NOMO-1 treated with dmso at 0.1 percent for 144 hours (cell line): ENCODE measurements around the gene INPPL1.

Experiments used
- DNase-seq: peaks from one replicate; lab custom pipeline; 2025; ENCODE audit not compliant: unreplicated experiment; lab: John Stamatoyannopoulos, UW

INPPL1 gene

DNA sequence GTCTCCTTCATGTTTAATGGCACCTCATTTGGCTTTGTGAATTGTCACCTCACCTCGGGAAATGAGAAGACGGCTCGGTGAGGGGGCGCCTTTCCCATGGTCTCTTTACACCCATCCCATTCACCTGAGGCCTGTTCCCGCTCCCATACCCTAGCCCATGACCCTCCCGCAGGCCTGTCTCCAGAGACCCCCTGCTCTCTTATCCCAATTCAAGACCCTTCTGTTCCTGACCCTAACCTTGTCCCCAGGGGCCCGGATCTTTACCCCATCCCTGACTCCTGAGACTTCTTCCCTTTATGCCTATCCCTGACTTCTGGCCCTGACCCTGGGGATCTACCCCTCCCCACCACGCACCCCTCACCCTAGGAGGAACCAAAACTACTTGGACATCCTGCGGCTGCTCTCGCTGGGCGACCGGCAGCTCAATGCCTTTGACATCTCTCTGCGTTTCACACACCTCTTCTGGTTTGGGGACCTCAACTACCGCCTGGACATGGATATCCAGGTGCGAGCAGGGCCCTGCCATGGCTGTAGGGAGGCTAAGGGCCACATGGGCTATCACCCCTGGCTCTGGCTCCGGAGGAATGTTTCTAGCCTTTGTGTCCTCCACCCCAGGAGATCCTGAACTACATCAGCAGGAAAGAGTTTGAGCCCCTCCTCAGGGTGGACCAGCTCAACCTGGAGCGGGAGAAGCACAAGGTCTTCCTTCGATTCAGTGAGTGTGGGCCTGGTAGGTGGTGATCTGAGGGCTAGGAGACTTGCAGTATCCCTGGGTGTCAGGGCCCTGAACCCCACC lies 7.9 kb downstream of the INPPL1 start:
- DNase-seq: no peak

- DNase-seq: no peak
Measured at GRCh38 chr11:72233056-72233772, 8.6 kb downstream of the INPPL1 start.

DNA sequence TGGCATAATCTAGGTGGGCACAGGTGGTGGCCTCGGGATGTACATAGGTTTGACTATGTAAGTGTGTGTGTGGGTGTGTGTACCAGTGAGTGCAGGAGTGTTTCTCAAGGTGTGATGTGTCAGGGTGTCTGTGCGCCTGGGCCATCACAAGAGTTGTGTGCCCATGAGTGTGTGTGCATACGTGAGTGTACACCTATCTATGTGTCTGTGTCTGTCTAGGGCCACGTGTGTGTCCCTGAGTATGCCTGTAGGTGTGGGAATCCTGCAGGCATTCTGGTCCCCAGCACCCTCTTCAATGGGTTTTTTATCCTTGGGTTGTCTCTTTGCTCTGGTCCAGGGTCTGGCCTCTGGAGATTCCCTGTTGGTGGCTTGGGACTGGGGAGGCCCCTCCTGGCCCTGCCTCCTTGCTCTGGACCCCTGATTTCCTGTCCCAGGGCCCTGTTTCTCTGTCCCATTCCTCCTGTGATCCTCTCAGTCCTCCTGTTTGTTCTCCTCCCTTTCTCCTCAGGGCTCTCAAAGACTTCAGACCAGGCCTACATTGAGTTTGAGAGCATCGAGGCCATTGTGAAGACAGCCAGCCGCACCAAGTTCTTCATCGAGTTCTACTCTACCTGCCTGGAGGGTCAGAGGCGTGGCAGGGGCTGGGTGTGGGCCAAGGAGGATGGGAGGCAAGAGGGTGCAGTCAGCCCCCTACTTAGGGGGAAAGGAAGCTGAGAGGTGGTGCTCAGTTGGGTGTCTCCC lies 9.4 kb downstream of the INPPL1 start:
- DNase-seq: no peak

DNA sequence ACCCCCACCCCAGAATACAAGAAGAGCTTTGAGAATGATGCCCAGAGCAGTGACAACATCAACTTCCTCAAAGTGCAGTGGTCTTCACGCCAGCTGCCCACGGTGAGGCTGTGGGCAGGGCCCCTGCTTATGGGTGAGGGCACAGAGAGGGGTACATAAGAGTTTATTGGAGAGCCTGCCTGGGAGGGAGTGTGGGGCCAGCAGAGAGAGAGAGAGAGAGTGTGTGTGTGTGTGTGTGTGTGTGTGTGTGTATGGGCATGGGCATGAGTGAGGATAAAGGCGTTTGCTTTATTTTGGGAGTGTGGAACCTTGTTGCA lies 9.9 kb downstream of the INPPL1 start:
- DNase-seq: no peak

DNA sequence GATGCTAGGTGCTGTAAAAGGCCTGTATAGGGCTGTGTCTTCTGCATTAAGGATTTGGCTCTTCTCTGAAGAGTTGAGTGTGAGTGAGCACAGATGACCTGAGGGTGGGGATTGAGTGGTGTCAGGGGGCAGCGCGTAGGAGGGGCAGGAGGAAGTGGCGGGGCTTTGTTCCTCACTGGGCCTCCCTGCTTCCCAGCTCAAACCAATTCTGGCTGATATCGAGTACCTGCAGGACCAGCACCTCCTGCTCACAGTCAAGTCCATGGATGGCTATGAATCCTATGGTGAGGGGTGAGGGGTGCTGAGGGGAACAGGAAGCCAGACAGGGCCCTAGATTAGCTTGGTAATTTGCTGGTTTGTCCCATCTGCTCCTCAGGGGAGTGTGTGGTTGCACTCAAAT lies 10.4 kb downstream of the INPPL1 start:
- no peak for DNase-seq

DNA sequence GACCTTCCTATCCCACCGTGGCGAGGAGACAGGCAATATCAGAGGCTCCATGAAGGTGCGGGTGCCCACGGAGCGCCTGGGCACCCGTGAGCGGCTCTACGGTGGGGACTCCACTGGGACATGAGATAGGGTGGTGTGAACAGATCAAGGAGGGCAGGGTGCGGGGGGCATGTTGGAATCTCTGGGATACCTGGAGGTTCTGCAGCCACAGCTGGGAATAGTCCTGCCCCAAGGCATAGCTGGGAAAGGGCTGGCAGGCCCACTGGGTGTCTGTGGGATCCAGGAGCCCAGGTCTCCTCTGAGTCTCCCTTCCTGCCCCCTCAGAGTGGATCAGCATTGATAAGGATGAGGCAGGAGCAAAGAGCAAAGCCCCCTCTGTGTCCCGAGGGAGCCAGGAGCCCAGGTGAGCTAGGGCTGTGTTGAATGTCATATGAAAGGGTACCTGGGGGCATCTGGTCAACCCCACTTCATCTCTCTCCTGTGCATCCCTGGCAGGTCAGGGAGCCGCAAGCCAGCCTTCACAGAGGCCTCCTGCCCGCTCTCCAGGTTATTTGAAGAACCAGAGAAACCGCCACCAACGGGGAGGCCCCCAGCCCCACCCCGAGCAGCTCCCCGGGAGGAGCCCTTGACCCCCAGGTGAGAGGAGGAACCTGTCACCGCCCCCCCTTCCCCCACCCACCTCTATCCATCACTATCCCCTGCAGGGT lies 10.9 kb downstream of the INPPL1 start:
- no peak for DNase-seq

DNA sequence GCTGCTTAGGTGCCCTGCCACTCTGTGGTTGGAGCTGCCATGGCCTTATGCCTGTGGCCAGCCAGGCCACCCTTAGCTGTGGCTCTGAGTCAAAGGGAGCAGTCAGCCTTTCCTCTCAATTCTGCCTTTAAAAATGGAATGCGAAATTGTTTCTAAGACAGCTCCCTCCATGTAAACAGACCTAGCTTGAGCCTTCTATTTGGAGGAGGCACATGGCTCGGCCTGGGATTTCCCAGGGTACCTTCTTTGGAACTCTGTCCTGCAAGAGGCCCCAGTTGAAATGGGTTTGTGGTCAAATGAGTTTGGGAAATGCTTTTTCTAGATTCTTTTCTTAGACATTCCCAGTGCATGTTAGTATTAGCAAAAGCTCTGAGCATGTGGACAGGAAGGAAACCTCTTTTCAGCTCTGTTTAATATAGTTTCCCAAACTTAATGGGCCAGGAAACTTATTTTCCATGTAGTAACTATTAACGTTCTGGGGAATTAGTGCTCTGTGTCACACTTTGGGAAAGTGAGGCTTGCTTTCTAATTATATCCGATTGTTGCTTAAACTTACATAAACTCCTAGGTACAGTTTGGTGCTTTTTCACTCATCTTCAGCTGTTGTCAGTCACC lies 11.6 kb downstream of the INPPL1 start:
- no peak for DNase-seq

DNA sequence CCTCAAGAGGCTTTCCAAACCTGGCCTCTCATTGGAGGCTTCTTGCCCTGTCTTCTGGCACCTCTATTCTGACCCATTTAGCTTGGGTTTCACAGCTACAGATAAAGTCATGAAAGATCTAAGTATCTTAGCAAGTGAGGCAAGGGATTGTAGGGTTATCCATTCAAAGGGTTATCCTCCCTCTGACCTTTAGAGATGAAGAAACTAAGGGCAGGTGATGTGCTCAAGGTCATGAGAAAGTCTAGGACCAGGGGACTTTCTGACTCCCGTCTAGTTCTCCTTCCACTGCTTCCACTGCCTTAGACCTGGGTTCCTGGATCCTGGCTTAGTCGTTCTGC lies 12.2 kb downstream of the INPPL1 start:
- DNase-seq: no peak

GRCh38 chr11:72237112-72237931 lies 12.8 kb downstream of the INPPL1 start:
- no peak for DNase-seq

DNA sequence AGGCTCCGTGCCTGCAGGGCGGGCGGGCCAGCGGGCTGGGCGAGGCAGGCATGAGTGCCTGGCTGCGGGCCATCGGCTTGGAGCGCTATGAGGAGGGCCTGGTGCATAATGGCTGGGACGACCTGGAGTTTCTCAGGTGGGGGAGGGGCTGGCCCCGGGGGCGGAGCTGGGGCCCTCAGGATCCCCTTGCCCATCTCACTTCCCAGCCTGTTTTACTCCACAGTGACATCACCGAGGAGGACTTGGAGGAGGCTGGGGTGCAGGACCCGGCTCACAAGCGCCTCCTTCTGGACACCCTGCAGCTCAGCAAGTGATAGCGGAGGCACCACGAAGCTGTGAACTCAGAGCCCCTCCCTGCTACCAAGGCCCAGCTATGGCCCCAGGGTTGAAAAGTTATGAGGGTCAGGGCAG lies 13.5 kb downstream of the INPPL1 start:
- DNase-seq: peak; percentile 25

- no peak for DNase-seq
Measured at GRCh38 chr11:72238492-72239312, 14.1 kb downstream of the INPPL1 start.

DNA sequence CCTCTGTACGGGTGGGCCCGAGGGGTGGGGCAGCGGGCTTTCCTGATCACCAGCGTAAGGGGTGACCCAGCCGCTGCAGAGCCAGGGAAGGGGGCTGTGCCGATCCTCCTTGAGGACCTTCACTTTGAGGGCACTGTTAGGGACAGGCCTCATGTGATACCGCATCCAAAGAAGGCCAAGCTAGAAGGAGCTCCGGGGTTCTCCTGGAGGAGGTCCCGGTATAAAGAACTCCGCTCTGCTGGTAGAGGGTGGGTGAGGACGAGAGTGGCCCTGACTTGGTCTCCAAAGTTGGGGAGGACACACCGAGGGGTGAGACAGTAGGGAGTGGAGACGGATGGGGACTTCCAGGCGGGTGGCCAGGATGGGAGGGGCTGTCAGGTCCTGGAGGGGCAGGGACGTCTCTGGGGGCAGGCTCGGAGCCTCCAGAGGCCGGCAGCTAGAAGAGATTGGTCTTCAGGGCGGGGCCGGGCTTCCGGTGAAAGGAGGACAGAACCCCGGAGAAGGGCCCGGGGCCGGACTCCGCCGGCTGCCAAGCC lies 14.8 kb downstream of the INPPL1 start:
- DNase-seq: peak; percentile 22

DNA sequence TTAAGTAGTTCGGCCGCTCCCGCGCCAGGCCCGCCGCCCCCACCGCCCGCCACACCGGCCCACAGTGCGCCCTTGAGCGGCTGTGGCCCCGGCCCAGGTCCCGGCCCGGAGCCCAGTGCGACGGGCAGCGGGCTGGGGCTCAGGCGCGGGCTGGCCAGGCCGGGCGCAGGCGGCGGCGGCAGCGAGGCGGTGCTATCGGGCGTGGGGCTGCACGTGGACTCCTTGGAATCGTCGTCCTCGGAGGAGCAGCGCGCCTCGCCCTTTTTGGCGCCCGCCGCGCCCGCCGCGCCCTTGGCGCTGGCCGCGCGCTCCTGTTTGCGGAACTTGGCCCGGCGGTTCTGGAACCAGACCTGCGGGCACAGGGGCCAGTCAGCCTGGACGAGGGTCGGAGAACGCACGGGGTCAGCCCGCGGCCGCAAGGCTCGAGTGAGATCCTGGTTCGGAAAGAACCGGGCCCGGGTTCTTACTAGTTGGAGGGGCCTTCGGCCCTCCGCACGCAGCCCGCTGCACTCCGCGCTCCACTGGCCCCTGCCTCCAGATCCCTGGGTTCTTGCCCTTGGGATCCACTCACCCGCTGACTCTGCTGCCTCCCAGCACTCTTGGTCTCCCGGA lies 15.4 kb downstream of the INPPL1 start:
- DNase-seq: no peak

DNA sequence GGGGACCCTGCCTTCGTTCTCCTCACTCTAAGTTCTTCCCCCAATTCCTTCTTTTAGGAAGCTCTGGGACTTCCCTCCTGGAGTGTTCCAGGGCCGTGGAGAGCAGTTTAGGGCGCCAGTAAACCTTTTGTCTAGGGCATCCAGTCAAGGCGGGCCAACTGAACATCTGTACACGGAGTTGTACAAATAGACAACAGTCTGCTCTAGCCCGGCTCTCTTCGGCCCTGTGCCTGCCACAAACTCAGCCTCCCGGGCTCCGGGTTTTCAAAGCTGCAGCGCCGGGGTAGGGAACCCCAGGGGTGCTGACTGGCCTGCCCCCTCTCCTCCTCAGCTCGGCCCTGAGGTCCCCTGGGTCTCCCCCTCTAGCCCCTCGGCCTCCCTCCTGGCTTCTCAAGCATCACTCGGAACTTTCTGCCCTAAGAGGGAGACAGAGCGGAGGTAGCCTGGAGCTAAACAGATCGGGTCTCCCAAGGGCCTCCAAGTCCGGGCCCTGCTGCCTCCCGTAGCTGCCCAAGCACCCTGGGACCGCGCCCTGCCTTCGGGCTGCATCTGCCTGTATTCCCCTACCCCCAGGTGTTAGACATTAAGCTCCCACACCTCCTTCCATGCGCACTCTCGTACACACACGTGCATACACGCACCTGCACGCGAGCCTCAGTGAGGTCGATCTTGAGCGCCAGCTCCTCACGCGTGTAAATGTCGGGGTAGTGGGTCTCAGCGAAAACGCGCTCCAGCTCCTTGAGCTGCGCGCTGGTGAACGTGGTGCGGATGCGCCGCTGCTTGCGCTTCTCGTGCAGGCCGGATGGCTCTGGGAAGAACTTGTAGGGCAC lies 16.1 kb downstream of the INPPL1 start:
- DNase-seq: no peak

DNA sequence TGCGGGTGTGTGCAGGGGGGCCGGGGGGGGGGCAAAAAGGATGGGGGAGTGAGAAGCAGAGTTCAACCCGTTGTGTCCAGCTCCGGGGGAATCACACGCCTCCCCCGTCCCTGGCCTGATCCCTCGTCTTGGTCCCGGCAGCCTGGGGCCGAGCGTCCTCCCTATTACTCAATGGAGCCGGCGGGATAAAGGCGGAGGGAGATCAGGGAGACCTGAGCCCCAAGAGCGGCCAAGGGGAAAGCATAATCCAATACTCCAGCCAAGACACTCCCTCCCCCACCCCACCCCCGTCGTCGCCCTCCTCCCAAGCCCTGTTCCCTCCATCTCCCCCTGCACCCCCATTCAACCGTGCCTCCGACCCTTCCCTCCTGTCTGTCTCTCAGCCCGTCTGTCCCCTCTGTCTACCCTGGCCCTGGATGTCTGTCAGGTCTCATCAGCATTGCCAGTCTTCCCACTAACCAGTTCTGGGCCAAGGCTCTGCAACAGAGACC lies 16.8 kb downstream of the INPPL1 start:
- DNase-seq: no peak

GRCh38 chr11:72242141-72242540 lies 17.6 kb downstream of the INPPL1 start:
- DNase-seq: no peak

DNA sequence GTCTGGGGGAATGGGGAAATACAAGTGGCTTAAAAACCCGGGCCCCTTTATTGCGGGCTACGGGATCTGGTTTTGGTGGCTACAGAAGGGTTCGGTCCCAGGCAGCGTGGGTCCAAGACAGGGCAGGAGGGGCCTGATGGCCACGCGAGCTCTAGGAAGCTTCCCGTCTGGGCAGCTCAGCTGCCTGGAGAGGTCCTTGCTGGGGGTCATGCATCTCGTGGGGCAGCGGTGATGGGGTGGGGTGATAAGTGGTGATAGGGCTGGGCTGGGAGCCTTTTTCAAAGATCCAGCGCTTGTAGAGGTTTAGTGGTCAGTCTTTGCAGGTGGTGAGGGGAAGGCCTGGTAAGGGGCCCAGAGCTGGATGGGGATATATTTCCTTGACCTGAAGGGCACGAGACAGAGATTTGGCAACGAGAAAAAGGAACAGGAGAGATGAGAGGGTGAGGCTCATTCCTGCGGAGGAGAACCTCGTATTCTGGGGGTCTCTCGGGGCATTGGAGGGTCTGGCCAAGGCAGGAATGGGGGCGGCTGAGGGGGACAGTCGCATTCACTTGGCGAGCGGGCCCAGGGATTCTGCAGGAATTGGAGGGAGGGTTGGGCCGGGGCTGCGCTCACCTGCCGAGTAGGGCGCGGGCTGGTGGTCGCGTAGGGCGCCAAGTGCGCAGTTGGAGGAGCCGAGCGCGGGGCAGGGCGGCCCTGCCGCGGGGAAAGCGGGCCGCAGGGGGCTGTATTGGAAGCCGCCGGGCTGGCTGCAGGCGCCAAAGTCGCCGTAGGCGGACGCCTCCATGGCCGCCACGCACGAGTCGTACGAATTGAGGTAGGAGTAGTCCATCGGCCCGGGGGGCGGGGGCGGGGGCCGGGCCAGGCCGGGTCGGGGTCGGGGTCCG lies 18.8 kb downstream of the INPPL1 start:
- DNase-seq: no peak
